K562 (cell line): ENCODE measurements around the gene PPP1R1C. TPM values are rescaled to one million over a fixed set of nuclear protein-coding genes. Genes with fewer than 3 reads are reported as not detected.

ENCODE experiments used
- ATAC-seq: fragments of 200-7000 bp; cut with Tn5 transposase; 3 replicates; pipeline ENCODE4 v1.9.1; 2020; ENCODE audit warnings: moderate library complexity
- BruUV-seq: library from RNA; stranded (reverse); fragments of 400-500 nt; replicated peaks from 2 replicates; lab custom pipeline; 2021; lab: Mats Ljungman, UMichigan
- CTCF ChIA-PET: fragments of 300-600 bp; formaldehyde crosslinking; extraction: SDS; loops from one replicate; lab custom pipeline; 2021; ENCODE audit warnings: low intra/inter-chr PET ratio; lab: Yijun Ruan, JAX
- POLR2A ChIA-PET: fragments of 300-600, 350-650 bp; sonication (Branson Sonifier 250); formaldehyde crosslinking; extraction: SDS; loops from one replicate; lab custom pipeline; 2021; ENCODE audit warnings: antibody characterized with exemption, inconsistent platforms; lab: Yijun Ruan, JAX
- DNase-seq, 4 experiments: peaks; one replicate each; pipeline versions ENCODE4 v3.0.0 to v3.0.0-alpha.2; 2011 to 2018; ENCODE audit warnings: low spot score in 3 of 4, mixed read lengths in 3 of 4; ENCODE audit errors: extremely low read depth in 1 of 4
- FAIRE-seq: peaks from 2 replicates; lab custom pipeline; 2011; peaks lifted over from hg19 to GRCh38; lab: Jason Lieb, UNC
- H2AFZ ChIP-seq: 2 replicates; pipeline ENCODE4 v1.6.0; 2011; ENCODE audit warnings: low read depth, low read length, control low read depth, inconsistent platforms
- H3K27ac ChIP-seq: fragments of 200-600 bp; 3 replicates; pipeline ENCODE4 v1.8.0; 2011; ENCODE audit warnings: low read depth, mild to moderate bottlenecking, control low read depth, inconsistent platforms, low read length, moderate library complexity, mixed read lengths; ENCODE audit errors: extremely low read depth
- H3K27me3 ChIP-seq, 2 experiments: fragments of 300-600 bp in 1 of 2; 2 replicates in 1 of 2; 3 replicates in 1 of 2; pipeline versions ENCODE4 v1.6.0 to v1.8.0; 2011; ENCODE audit warnings: inconsistent platforms in 2 of 2, low read length in 2 of 2, mild to moderate bottlenecking in 1 of 2, mixed read lengths in 1 of 2, moderate library complexity in 1 of 2; ENCODE audit not compliant: control insufficient read depth in 2 of 2, insufficient read depth in 2 of 2
- H3K36me3 ChIP-seq: fragments of 300-600 bp; 3 replicates; pipeline ENCODE4 v1.8.0; 2011; ENCODE audit warnings: mild to moderate bottlenecking, low read length, inconsistent platforms; ENCODE audit not compliant: control insufficient read depth, insufficient read depth
- H3K4me1 ChIP-seq, 2 experiments: fragments of 200-600 bp in 1 of 2; replicated peaks in 1 of 2; 2 replicates in 1 of 2; 3 replicates in 1 of 2; pipeline versions ENCODE4 v1.5.1 to v1.8.0; 2011; ENCODE audit warnings: inconsistent platforms in 2 of 2, low read length in 2 of 2, mild to moderate bottlenecking in 1 of 2, mixed read lengths in 1 of 2, moderate library complexity in 1 of 2; ENCODE audit not compliant: control insufficient read depth in 2 of 2, insufficient read depth in 2 of 2
- H3K4me2 ChIP-seq: 2 replicates; pipeline ENCODE4 v1.6.1; 2011; ENCODE audit warnings: low read length, control low read depth, inconsistent platforms, mixed read lengths; ENCODE audit not compliant: insufficient read depth
- H3K4me3 ChIP-seq: fragments of 200-600 bp; sonication (generic), shearing (Covaris generic); 2 replicates; pipeline ENCODE4 v1.5.1; 2016; ENCODE audit warnings: control low read depth, inconsistent platforms
- H3K79me2 ChIP-seq: fragments of 200-600 bp; 3 replicates; pipeline ENCODE4 v1.8.0; 2011; ENCODE audit warnings: low read length, inconsistent platforms; ENCODE audit not compliant: control insufficient read depth, insufficient read depth
- H3K9ac ChIP-seq, 2 experiments: 2 replicates each; pipeline versions ENCODE4 v1.6.0 to v1.6.1; 2011; ENCODE audit warnings: low read depth in 2 of 2, low read length in 2 of 2, control low read depth in 1 of 2, inconsistent platforms in 1 of 2, mild to moderate bottlenecking in 1 of 2, mixed read lengths in 1 of 2; ENCODE audit not compliant: insufficient read depth in 1 of 2
- H3K9me1 ChIP-seq: one replicate; pipeline ENCODE4 v1.6.0; 2011; ENCODE audit warnings: inconsistent platforms, mild to moderate bottlenecking, low read length, moderate library complexity; ENCODE audit not compliant: control insufficient read depth, insufficient read depth
- H3K9me3 ChIP-seq: replicated peaks from 2 replicates; pipeline ENCODE4 v1.5.1; 2011; ENCODE audit warnings: low read depth, low read length, inconsistent platforms; ENCODE audit not compliant: control insufficient read depth, insufficient read depth
- H4K20me1 ChIP-seq: replicated peaks from 2 replicates; pipeline ENCODE4 v1.6.1; 2011; ENCODE audit warnings: low read length, inconsistent platforms, mixed read lengths; ENCODE audit not compliant: control insufficient read depth, insufficient read depth
- MEF2A ChIP-seq: IDR thresholded peaks from 2 replicates; pipeline ENCODE4 v1.6.1; 2011; ENCODE audit warnings: low read depth, mild to moderate bottlenecking, low read length, moderate library complexity; ENCODE audit not compliant: control insufficient read depth
- RBM17 ChIP-seq: fragments of 200-400 bp; formaldehyde crosslinking; IDR thresholded peaks from 2 replicates; pipeline ENCODE4 v1.6.1; 2017; ENCODE audit warnings: low read depth, mild to moderate bottlenecking, low read length, borderline replicate concordance
- TCF7 ChIP-seq: sonication (generic); IDR thresholded peaks from 2 replicates; pipeline ENCODE4 v1.6.1; 2016; ENCODE audit warnings: antibody characterized with exemption, borderline replicate concordance
- ZNF24 ChIP-seq: fragments of 450-650 bp; IDR thresholded peaks from 2 replicates; pipeline ENCODE4 v1.6.1; 2016
- ZNF780A ChIP-seq: fragments of 250-450 bp; sonication (Bioruptor Pico); IDR thresholded peaks from 2 replicates; pipeline ENCODE4 v1.5.0; 2021; ENCODE audit warnings: mild to moderate bottlenecking
- WGBS: fragments of 100-300 bp; shearing (Covaris generic); methylation state at CpG from one replicate; pipeline ENCODE4 v1.1.6; 2016; ENCODE audit warnings: low coverage, mixed read lengths; ENCODE audit not compliant: insufficient coverage; ENCODE audit errors: missing lambda C conversion rate; 5-methylcytosine and 5-hydroxymethylcytosine counted together
- in situ Hi-C: fragments of 300-500 bp; cut with MboI; formaldehyde crosslinking; loops from 4 replicates; pipeline ENCODE4 v1.15.0; 2018; ENCODE audit warnings: inconsistent platforms, mixed read lengths
- intact Hi-C: fragments of 100-400 bp; cut with micrococcal nuclease; formaldehyde crosslinking; loops from 2 replicates; pipeline ENCODE4 v1.14.2; 2022
- polyA plus RNA-seq, 8 experiments: library from polyadenylated mRNA; depleted of rRNA in 4 of 8; stranded (reverse) in 5 of 8; unstranded in 3 of 8; fragments of >200 nt; fragmentation: Nextera tagmentation in 2 of 8; fragmentation: Illumina TruSeq in 1 of 8; extraction: Ambion mirVana in 2 of 8; extraction: Trizol in 1 of 8; gene quantifications; 2 replicates each; pipeline versions ENCODE4 v1.2.1 to v1.2.3, GENCODE V29; 2011 to 2014; ENCODE audit warnings: inconsistent platforms in 1 of 8, missing spikeins in 1 of 8
- total RNA-seq, 7 experiments: library from RNA; depleted of rRNA in 6 of 7; stranded (reverse); fragments of >200 nt in 6 of 7; fragmentation: Illumina TruSeq in 2 of 7; extraction: Trizol in 2 of 7; gene quantifications; 2 replicates each; pipeline versions ENCODE4 v1.2.1 to v1.2.3, GENCODE V29; 2011 to 2021; ENCODE audit warnings: low replicate concordance in 1 of 7
- TF ChIP-seq, protein P1 (sequence below): fragments of 450-650 bp; IDR thresholded peaks from 2 replicates; pipeline ENCODE4 v1.7.1; 2018; ENCODE audit warnings: mild to moderate bottlenecking, low read depth; ENCODE audit not compliant: partially characterized antibody

Gene PPP1R1C
- total and polyA plus RNA-seq, 9 of the 15 experiments (the other 6 are each of a cell fraction or from before 2014, with no cell fraction given), result 0.09 to 0.64 (median 0.40) TPM; not detected in 2

GRCh38 chr2:182073613-182074012 lies 88.0 kb downstream of the PPP1R1C start (continued):
- TF ChIP-seq TCF7, result no peak
- TF ChIP-seq, all 486 proteins: peak for 0

DNA sequence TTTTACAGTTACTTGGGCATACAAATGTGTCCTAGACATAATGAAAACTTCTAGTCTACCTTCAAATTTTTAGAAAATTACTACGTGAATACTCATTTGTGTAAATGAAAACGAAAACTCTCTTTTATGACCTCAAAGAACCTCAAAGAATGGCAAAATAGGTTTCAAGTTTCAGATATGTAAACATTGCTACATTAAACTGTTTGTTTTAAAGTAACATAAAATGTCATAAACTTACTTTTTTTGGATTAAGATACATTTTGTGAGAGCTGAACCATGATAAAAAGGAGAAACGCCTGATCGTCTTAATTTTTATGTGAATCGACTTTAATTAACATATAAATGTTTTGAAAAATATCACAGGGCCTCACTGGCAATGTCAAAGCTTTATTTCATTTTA lies 91.4 kb downstream of the PPP1R1C start:
- DNase-seq (no peak), ATAC-seq (no peak), FAIRE-seq (no peak)
- no peak overlapping the region for H3K9ac ChIP-seq
- no TSS peak for BruUV-seq
- H3K4me2 ChIP-seq, result no peak overlapping the region
- H3K4me3 ChIP-seq, result no peak overlapping the region
- intact Hi-C loops (loop anchor here (1.0 to 10.0 kb wide), 3 partner anchors 120 to 1952 kb away; no protein-coding TSS in a partner anchor), in situ Hi-C loops (loop anchor here (10.0 kb wide), 1 partner anchor 342 kb away; no protein-coding TSS in a partner anchor)
- no peaks in the 10 kb centered on the region for H3K36me3 ChIP-seq
- H3K27me3 ChIP-seq, result no peaks in the 10 kb centered on the region
- CTCF ChIA-PET, result interaction anchor here (1.0 to 1.5 kb wide), 2 partner anchors 334 to 362 kb away, joined by 3 to 8 read pairs; no protein-coding TSS in a partner anchor
- TF ChIP-seq ZNF780A (CRISPR knock-in tag) (no peak), MEF2A (no peak), ZNF24 (no peak), RBM17 (no peak)
- TF ChIP-seq, protein P1, sequence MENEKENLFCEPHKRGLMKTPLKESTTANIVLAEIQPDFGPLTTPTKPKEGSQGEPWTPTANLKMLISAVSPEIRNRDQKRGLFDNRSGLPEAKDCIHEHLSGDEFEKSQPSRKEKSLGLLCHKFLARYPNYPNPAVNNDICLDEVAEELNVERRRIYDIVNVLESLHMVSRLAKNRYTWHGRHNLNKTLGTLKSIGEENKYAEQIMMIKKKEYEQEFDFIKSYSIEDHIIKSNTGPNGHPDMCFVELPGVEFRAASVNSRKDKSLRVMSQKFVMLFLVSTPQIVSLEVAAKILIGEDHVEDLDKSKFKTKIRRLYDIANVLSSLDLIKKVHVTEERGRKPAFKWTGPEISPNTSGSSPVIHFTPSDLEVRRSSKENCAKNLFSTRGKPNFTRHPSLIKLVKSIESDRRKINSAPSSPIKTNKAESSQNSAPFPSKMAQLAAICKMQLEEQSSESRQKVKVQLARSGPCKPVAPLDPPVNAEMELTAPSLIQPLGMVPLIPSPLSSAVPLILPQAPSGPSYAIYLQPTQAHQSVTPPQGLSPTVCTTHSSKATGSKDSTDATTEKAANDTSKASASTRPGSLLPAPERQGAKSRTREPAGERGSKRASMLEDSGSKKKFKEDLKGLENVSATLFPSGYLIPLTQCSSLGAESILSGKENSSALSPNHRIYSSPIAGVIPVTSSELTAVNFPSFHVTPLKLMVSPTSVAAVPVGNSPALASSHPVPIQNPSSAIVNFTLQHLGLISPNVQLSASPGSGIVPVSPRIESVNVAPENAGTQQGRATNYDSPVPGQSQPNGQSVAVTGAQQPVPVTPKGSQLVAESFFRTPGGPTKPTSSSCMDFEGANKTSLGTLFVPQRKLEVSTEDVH, result no peak
- 0% methylated on average over 5 of the region's 5 CpGs for WGBS
- no peak overlapping the region for H2AFZ ChIP-seq
- H3K27ac ChIP-seq, result no peak overlapping the region
- no peaks in the 10 kb centered on the region for H3K4me1 ChIP-seq
- no peaks in the 10 kb centered on the region for H4K20me1 ChIP-seq
- no peaks in the 10 kb centered on the region for H3K9me1 ChIP-seq
- POLR2A ChIA-PET, result no interaction called here
- no peaks in the 10 kb centered on the region for H3K79me2 ChIP-seq
- H3K9me3 ChIP-seq, result no peaks in the 10 kb centered on the region
